HepG2 (cell line): ENCODE data around the gene SYNC. TPM values are rescaled to one million over a fixed set of nuclear protein-coding genes. Genes with fewer than 3 reads are reported as not detected.
A peak's percentile ranks its signal among the peaks of the same experiment; 100 is the strongest.

Experiments
- DNMT3B ChIP-seq: conservative IDR thresholded peaks from 2 replicates; pipeline ENCODE4 v1.6.1; 2016; ENCODE audit warnings: missing biosample characterization, control low read depth
- FOXO1 ChIP-seq: sonication (generic); formaldehyde crosslinking; IDR thresholded peaks from 2 replicates; pipeline ENCODE4 v1.4.0; 2020; ENCODE audit warnings: missing genetic modification reagents
- HBP1 ChIP-seq: IDR thresholded peaks from 2 replicates; pipeline ENCODE4 v1.6.1; 2016; ENCODE audit warnings: low read depth, control low read depth
- HIVEP1 ChIP-seq: sonication (generic); formaldehyde crosslinking; IDR thresholded peaks from 2 replicates; pipeline ENCODE4 v1.4.0; 2020; ENCODE audit warnings: mild to moderate bottlenecking, missing genetic modification reagents
- KAT2B ChIP-seq: fragments of 150-350 bp; IDR thresholded peaks from 2 replicates; pipeline ENCODE4 v1.6.1; 2014; ENCODE audit warnings: low read depth, low read length, borderline replicate concordance
- KLF15 ChIP-seq: sonication (generic); formaldehyde crosslinking; IDR thresholded peaks from 2 replicates; pipeline ENCODE4 v1.8.1; 2023; ENCODE audit warnings: borderline replicate concordance, mild to moderate bottlenecking, inconsistent platforms, missing genetic modification reagents, mixed read lengths
- MED8 ChIP-seq: sonication (generic); formaldehyde crosslinking; IDR thresholded peaks from 2 replicates; pipeline ENCODE4 v1.8.1; 2023; ENCODE audit warnings: mild to moderate bottlenecking, missing genetic modification reagents; ENCODE audit not compliant: insufficient replicate concordance
- MXD1 ChIP-seq: sonication (generic); formaldehyde crosslinking; IDR thresholded peaks from 2 replicates; pipeline ENCODE4 v1.4.0; 2020; ENCODE audit warnings: mild to moderate bottlenecking, missing genetic modification reagents
- NR2C2 ChIP-seq: sonication (generic); formaldehyde crosslinking; IDR thresholded peaks from 2 replicates; pipeline ENCODE4 v1.4.0; 2020; ENCODE audit warnings: missing genetic modification reagents, mild to moderate bottlenecking, moderate library complexity, borderline replicate concordance
- PBX2 ChIP-seq: IDR thresholded peaks from 2 replicates; pipeline ENCODE4 v1.6.1; 2016; ENCODE audit warnings: control low read depth
- RCOR2 ChIP-seq: IDR thresholded peaks from 2 replicates; pipeline ENCODE4 v1.6.1; 2016; ENCODE audit warnings: missing biosample characterization, missing genetic modification reagents
- SMYD3 ChIP-seq: sonication (generic); formaldehyde crosslinking; IDR thresholded peaks from 2 replicates; pipeline ENCODE4 v1.8.1; 2023; ENCODE audit warnings: mild to moderate bottlenecking, missing genetic modification reagents
- SPEN ChIP-seq: sonication (generic); formaldehyde crosslinking; IDR thresholded peaks from 2 replicates; pipeline ENCODE4 v1.5.1; 2020; ENCODE audit warnings: low read depth, mild to moderate bottlenecking, missing genetic modification reagents
- TBP ChIP-seq: sonication (generic); formaldehyde crosslinking; IDR thresholded peaks from 2 replicates; pipeline ENCODE4 v1.5.0; 2020; ENCODE audit warnings: missing genetic modification reagents
- TOE1 ChIP-seq: sonication (generic); formaldehyde crosslinking; IDR thresholded peaks from 2 replicates; pipeline ENCODE4 v1.4.0; 2020; ENCODE audit warnings: mild to moderate bottlenecking, missing genetic modification reagents
- U2AF2 ChIP-seq: fragments of 200-400 bp; formaldehyde crosslinking; IDR thresholded peaks from 2 replicates; pipeline ENCODE4 v1.6.1; 2017; ENCODE audit warnings: low read depth, mild to moderate bottlenecking, low read length
- USF2 ChIP-seq, 2 experiments: sonication (generic) in 1 of 2; formaldehyde crosslinking in 1 of 2; IDR thresholded peaks; 2 replicates each; pipeline versions ENCODE4 v1.5.1 to v1.6.1; 2011 to 2020; ENCODE audit warnings: borderline replicate concordance in 1 of 2, low read depth in 1 of 2, low read length in 1 of 2, mild to moderate bottlenecking in 1 of 2, missing genetic modification reagents in 1 of 2, moderate library complexity in 1 of 2
- ZBTB49 ChIP-seq: sonication (generic); formaldehyde crosslinking; IDR thresholded peaks from 2 replicates; pipeline ENCODE4 v1.4.0; 2020; ENCODE audit warnings: missing genetic modification reagents, borderline replicate concordance
- ZNF317 ChIP-seq: sonication (generic); formaldehyde crosslinking; IDR thresholded peaks from 2 replicates; pipeline ENCODE4 v1.5.0; 2020; ENCODE audit warnings: mild to moderate bottlenecking, missing genetic modification reagents
- ZNF333 ChIP-seq: sonication (generic); formaldehyde crosslinking; IDR thresholded peaks from 2 replicates; pipeline ENCODE4 v1.4.0; 2020; ENCODE audit warnings: mild to moderate bottlenecking, missing genetic modification reagents, borderline replicate concordance
- ZNF792 ChIP-seq: IDR thresholded peaks from 2 replicates; pipeline ENCODE4 v1.6.1; 2016
- ZNF879 ChIP-seq: sonication (generic); formaldehyde crosslinking; IDR thresholded peaks from 2 replicates; pipeline ENCODE4 v1.8.1; 2023; ENCODE audit warnings: missing genetic modification reagents
- polyA plus RNA-seq, 8 experiments: library from polyadenylated mRNA; depleted of rRNA in 3 of 8; stranded (reverse) in 7 of 8; unstranded in 1 of 8; fragments of >200 nt; fragmentation: Illumina TruSeq in 4 of 8; extraction: Trizol in 4 of 8; gene quantifications; 2 replicates each; pipeline versions ENCODE4 v1.2.1 to v1.2.3, GENCODE V29; 2011 to 2016; ENCODE audit warnings: low read depth in 4 of 8, missing spikeins in 1 of 8, mixed read lengths in 1 of 8; ENCODE audit not compliant: insufficient read depth in 1 of 8
- total RNA-seq, 5 experiments: library from RNA; depleted of rRNA; stranded (reverse); fragments of >200 nt; fragmentation: Illumina TruSeq; extraction: Trizol; gene quantifications; 2 replicates each; pipeline ENCODE4 v1.2.3, GENCODE V29; 2016; ENCODE audit warnings: low read depth in 1 of 5

The SYNC gene
- total and polyA plus RNA-seq, 2 of the 13 experiments (the other 11 are each of a cell fraction or from before 2014, with no cell fraction given) = 2.4 to 5.4 TPM

- 0 out of 2 replicates have a peak, but pooled peaks have one; percentile 4 for TF ChIP-seq NR2C2 (CRISPR knock-in tag)
- peak; percentile 52; the same call in 1 of the 2 replicates for TF ChIP-seq HIVEP1 (CRISPR knock-in tag)
- TF ChIP-seq TBP = no peak
- peak; percentile 2; the same call in 1 of the 2 replicates for TF ChIP-seq FOXO1 (CRISPR knock-in tag)
- peak; percentile 69; the same call in 1 of the 2 replicates for TF ChIP-seq ZNF317 (CRISPR knock-in tag)
- 0 out of 2 replicates have a peak, but pooled peaks have one; percentile 73 for TF ChIP-seq ZNF333 (CRISPR knock-in tag)
- peak; percentile 36 for TF ChIP-seq MED8 (CRISPR knock-in tag)
- no peak for TF ChIP-seq ZNF792 (CRISPR knock-in tag)
- no peak for TF ChIP-seq U2AF2
- TF ChIP-seq RCOR2 (CRISPR knock-in tag) = no peak
- peak; percentile 57; the same call in 1 of the 2 replicates for TF ChIP-seq SPEN (CRISPR knock-in tag)
- no peak for TF ChIP-seq KAT2B
- no peak for TF ChIP-seq ZBTB49 (CRISPR knock-in tag)
- TF ChIP-seq HBP1 (CRISPR knock-in tag) = no peak
- peak; percentile 70 for TF ChIP-seq MXD1 (CRISPR knock-in tag)
- no peak; the same call in 1 of the 2 replicates for TF ChIP-seq DNMT3B
- TF ChIP-seq KLF15 (CRISPR knock-in tag) = no peak
- 0 out of 2 replicates have a peak, but pooled peaks have one; percentile 8 for TF ChIP-seq TOE1 (CRISPR knock-in tag)
- TF ChIP-seq PBX2 (CRISPR knock-in tag) = no peak
- TF ChIP-seq SMYD3 (CRISPR knock-in tag) = 0 out of 2 replicates have a peak, but pooled peaks have one; percentile 13
- TF ChIP-seq ZNF879 = no peak
- TF ChIP-seq USF2 (IDR thresholded peaks at IDR 0.05; ENCODE audit: low read depth, low read length) = no peak
- TF ChIP-seq USF2 (CRISPR knock-in tag; IDR thresholded peaks at IDR 0.05; ENCODE audit: borderline replicate concordance) = 0 out of 2 replicates have a peak, but pooled peaks have one; percentile 25
These were observed 7.3 kb downstream of the SYNC start (continued) for GRCh38 chr1:32695098-32695904.
